Measurements from ENCODE around the gene UBE2QL1.

UBE2QL1 gene, protein sequence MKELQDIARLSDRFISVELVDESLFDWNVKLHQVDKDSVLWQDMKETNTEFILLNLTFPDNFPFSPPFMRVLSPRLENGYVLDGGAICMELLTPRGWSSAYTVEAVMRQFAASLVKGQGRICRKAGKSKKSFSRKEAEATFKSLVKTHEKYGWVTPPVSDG
- total RNA-seq: 0 to 0.06 reads per million in 2 experiments

DNA sequence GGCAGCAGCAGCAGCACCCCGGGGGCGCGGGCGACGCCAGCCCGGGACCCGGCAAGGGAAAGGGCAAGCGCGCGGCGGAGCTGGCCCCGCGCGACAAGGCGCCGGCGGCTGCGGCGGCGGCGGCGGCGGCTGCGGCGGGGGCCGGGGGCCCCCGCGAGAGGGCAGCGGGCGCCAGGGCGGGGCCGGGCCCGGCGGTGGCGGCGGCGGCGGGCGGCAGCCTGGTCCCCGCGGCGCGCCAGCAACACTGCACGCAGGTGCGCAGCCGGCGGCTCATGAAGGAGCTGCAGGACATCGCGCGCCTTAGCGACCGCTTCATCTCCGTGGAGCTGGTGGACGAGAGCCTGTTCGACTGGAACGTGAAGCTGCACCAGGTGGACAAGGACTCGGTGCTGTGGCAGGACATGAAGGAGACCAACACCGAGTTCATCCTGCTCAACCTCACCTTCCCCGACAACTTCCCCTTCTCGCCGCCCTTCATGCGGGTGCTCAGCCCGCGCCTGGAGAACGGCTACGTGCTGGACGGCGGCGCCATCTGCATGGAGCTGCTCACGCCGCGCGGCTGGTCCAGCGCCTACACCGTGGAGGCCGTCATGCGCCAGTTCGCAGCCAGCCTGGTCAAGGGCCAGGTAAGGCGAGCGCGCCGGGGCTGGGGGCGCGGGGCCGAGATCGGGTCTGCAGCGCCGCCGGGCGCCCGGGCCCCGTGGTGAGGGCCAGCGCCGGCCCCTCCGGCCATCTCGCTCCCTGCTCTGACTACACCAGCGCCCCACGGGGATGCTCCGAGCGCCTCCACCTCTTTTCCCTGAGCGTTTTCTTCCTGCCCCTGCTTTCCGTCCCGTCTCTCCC is at the start of gene UBE2QL1:
Gene UBE2QL1, plus strand, starts transcription at position 238 of the 843 bp plus-strand sequence. Its CDS starts 35 bp downstream, at position 273.
- no peak for DNase-seq (ENCODE audit: low read depth)

DNA sequence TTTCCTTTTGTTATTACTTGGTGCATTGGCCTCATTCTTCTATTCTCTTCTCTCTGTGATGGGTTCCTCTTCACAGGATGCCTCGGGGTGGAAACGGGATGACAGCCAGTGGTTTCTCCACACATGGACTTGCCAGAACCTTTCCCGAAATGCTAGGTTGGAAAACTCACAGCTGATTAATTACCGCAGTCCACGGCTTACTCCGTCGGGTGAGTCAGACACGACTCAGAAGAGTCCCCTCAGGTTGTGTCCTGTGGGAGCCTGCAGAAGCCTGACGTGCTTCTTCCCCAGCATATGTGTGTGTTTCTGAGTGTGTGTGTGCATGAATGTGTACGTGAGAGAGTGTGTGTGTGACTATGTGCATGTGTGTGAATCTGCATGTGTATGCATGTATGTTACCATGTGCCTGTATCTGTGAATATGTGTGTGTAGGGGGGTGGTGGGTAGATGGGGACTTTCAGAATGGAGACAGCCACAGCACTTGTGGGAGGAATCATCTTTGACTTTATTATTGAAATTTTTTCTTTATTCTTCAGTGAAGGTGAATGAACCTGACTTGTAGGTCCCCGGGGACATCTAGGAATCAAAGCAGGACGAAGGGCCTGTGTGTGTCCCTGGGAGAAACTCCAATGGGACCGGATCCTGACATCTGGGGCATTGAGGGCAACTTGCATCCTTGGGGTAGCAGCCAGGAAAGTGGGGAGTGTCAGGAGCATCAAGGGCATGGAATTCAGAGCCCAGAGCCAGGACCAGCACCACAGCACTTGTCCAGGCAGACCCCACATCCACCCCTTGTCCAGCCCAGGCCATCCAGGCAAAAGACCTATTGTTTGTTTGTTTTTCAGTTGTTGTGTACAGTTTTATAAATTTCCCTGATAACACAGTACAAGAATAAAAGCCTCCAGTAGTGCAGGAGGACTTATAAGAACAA is 48.4 kb upstream of the UBE2QL1 start:
- DNase-seq (ENCODE audit: low read depth): no peak

DNA sequence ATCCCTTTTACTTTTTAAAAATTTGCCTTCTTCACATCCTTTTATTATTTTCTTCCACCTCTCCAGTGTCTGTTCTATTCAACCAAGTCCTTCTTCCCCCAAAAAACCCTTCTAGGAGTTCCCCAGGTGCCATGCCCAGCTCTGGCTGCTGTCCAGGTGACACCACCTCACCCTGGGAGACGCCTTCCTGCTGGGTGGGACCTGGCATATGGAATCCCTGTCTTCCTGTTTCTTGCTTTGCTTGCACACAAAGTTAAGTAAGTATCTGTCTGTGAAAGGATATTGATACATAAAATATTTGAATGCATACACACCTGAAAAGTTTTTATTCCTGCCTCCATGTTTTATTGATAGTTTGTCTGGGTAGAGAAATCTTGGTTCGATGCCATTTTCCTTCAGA is 47.2 kb upstream of the UBE2QL1 start:
- DNase-seq (ENCODE audit: low read depth): no peak

DNA sequence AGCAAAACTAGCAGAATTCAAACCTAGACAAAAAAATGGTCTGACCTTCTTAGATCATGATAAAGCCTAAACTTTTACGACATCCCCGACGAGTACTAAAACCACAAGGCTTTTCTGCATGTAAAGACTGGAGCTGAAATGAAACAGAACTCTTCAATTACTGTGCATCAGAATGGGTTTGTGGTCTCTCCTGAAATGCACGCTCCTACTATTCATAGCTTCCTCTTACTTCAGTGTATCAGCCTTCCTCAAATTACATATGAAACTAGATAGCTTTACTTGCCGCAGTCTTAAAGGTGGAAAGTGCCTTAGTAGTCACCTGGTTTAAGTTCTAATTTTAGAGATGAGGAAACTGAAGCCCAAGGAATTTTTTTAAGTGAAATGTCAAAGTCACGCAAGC is 45.7 kb upstream of the UBE2QL1 start:
- no peak for DNase-seq (ENCODE audit: low read depth)

DNA sequence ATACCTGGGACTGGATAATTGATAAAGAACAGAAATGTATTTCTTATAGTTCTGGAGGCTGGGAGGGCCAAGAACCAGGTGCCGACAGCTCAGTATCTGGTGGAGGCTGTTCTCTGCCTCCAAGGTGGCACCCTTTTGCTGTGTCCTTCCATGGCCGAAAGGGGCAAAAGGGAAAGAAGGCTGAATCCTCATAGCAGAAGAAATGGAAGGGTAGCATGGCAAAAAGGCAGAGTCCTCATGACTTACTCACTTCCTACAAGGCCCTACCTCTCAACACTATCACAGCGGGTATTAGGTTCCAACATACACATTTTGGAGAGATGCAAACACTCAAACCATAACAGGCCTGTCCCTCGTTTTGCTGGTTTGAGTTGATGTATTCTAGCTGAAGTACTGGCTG is 45.2 kb upstream of the UBE2QL1 start:
- DNase-seq (ENCODE audit: low read depth): no peak

DNA sequence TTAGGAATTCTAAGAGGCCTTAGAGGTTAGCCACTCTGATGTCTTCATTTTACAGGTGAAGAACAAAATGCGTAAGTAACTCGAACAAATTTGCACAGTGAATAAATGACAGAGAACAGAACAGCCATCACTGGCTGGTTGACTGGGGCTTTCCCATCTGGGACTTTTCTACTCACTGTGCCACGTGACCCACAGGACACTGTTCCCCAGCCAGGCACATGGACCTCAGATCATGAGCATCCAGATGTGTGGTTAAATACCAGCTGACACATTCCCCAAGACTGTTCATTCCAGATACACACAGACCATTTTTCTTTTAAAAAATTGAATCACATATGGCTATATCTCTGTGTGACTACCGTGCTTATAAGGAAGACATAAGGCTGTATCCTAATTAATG is 44.5 kb upstream of the UBE2QL1 start:
- DNase-seq (ENCODE audit: low read depth): no peak

DNA sequence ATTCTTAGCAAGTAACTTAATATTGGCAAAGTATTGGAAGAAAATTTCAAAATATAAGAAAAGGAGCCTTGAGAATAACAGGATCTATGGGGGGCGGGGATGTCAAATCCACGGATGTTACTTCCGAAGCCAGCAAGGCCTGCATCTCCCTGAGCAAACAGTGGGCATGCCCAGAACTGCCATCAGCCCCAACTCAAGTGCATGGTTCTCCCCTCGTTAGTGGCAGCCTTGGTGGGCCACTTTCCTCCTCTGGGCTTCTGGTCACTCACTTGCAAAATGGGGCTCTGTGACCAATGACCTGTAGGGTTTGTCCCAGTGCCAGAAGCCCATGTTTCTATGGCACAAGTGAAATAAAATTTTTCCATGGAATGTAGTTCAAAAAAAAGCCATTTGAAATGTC is 43.1 kb upstream of the UBE2QL1 start:
- DNase-seq (ENCODE audit: low read depth): no peak

DNA sequence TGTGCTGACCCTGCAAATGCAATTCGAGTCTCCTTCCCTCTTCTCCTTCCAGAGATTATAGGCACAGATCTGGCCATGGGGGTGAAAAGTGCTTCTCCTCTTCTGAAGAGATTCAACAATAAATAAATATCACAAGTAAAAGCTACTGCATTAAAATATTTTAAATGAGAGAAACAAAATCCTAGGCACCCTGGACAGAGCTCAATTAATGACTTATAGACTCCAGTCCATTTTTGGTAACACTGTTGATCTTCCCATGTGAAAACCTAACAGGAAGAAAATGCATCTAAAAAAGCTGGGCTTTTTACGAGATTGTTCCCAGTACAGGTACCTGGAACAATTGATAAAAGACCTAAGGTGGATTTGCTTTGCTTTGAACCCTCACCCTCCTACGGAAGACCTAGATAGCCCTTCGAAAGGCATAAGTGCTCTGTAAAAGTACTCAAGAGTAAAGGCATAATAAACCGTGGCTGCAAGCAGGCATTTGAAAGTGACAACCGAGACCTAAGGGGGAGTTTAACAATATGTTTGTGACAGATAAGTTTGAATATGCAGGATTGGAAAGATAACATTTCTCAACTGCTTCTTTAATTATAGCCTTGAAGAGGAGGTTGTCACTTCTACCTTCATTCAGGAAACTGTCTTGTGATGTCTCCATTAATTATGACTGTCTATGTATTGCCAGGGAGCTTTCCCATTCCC is 41.0 kb upstream of the UBE2QL1 start:
- DNase-seq (ENCODE audit: low read depth): no peak

DNA sequence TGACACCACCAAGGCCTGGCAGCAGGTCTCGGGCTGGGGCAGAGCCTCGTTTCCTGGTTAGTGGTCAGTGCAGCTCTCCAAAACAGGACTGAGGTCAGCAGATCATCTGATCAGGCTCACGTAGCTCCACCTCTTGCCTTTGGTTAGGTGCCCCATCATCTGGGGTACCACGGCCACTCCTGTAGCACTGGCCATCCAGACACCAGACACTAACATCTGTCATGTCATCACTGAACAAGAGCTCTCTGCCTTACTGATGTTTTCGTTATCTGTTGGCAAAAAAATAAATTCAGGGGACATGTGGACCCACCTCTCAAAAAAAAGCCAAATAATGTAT is 40.4 kb upstream of the UBE2QL1 start:
- DNase-seq (ENCODE audit: low read depth): no peak

DNA sequence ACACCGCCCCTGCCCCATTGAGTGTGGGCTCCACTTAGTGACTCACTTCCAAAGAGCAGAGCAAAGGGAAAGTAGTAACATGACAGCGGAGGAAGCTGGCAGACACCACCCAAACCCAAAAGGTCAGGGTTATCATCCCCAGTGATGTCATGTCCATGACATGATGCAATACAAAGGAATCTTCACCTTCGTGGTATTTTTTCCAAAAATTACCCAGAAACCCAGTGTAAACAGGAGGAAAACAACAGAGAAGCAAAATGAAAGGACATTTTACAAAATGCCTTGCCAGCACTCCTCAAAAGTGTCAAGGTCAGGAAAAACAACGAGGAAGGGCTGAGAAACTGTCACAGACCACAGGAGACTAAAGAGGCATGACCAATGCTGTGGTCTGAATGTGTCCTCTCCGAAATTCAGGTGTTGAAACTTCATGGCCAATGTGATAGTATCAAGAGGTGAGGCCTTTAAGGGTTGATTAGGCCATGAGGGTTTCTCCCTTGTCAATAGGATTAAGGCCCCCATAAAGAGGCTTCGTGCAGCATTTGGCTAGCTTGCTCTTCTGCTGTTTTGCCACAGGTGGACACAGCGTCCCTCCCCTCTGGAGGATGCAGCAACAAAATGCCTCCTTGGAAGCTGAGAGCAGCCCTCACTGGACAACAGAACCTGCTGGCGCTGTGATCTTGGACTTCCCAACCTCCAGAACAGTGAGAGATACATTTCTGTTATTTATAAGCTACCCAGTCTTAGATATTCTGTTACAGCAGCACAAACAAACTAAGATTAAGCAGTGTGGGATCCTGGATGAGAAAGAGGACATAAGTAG is 39.8 kb upstream of the UBE2QL1 start:
- DNase-seq (ENCODE audit: low read depth): no peak

DNA sequence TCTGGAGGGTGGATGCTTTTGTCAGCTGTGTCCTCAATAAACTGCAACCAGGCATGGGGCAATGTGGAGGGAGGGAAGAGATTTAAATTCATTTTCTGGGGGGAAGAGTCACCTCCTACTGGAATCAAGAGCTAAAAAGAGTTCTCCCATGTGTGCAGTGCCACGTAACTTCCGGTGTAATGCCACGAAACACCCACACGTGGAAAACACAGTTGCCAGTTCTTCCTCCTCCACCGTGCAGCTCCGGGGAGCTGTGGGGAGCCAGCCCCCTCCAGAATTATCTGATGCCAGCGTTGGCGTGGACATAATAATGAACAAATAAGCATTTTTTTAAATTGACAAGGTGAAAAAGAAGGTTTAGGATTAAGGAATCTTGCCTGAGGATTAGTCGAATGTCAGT is 38.2 kb upstream of the UBE2QL1 start:
- DNase-seq (ENCODE audit: low read depth): no peak

DNA sequence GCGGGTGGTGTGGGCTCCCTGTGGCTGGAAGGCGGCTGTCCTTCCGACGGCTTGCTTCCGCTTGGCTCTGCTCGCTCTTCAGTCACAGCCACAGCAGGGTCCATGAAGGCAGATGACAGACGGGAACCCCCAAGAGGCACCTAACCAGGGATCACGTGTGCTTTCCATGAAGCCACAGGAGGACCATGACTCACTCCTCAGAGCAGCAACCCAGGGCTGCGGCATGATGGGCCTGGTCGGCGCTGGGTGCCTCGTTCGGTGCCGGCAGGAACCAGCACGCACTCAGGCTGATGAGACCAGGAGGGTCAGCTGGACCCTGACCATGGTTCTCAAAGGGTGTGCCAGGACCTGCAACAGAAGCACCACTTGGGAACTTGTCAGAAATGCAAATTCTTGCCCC is 37.5 kb upstream of the UBE2QL1 start:
- DNase-seq (ENCODE audit: low read depth): no peak

DNA sequence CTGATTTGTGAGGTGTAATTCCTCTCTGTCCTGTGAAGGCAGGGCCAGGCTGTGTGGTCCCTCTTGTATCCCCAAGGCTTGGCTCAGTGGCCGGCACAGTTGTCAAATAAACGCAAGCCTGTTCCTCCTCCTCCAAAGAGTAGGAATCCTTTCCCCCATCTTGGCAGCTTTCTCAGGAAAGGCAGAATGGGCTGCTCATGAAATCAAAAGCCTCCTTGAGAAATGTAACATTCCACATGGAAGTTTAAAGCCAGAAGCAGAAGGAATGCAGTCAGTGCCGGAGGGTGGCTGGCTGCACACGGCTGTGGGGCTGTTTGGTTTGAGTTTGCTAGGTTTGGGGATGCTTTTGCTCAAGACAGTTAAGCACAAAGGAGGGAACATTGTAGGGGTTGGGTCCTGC is 35.8 kb upstream of the UBE2QL1 start:
- no peak for DNase-seq (ENCODE audit: low read depth)

DNA sequence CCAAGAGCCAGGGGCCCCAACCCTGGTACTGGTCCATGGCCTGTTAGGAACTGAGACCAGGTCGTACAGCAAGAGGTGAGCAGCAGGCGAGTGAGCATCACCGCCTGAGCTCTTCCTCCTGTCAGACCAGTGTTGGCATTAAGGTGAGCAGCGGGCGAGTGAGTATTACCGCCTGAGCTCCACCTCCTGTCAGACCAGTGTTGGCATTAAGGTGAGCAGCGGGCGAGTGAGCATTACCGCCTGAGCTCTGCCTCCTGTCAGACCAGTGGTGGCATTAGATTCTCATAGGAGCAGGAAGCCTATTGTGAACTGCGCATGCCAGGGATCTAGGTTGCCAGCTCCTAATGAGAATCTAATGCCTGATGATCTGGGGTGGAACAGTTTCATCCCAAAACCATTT is 31.0 kb upstream of the UBE2QL1 start:
- DNase-seq (ENCODE audit: low read depth): no peak

DNA sequence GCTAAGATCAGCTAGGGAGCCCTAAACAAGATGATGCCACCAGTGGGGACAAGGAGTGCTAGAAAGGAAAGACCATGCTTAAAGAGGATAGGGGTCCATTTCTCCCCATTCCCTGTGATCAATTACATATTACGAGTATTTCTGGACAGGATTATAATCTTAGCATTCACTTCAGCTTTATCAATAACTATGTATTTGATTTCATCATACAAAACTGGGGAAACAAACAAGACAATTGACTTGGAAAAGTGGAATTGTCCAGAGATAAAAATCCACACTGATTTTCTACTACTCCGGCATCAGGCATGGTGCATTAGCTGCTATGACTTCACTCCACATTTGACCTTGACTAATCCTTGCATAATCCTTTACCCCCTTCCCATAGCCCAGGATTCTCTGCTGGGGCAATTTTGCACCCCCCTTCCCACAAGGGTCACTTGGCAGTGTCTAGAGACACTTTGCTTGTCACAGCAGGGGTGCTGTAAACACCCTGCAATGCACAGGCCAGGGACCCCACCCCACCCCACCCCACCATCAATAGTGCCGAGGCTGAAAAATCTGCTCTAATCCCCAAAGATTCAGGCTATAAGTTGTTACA is 29.9 kb upstream of the UBE2QL1 start:
- DNase-seq (ENCODE audit: low read depth): no peak

DNA sequence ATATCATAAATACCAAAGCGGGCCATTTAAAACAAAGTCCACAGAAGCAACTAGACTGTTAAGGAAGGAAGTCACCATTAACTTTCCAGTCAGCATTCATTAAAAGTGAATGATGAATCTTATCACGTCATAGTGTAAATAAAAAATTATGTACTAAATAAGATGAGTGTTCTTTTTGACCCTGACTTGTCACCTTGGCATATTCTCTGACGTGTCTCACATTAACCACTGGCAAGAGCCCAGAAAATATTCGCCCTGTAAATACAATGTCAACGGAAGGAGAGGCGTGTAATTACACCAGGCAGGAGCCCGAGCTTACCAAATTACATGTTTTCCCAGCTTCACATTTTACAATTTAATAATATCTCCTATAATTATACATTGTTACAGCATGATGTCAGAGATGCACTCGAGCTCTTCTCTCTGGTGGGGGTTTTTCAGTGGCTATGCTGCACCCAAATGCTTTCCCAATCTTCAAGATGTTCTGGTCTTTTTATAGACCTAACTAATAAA is 29.3 kb upstream of the UBE2QL1 start:
- no peak for DNase-seq (ENCODE audit: low read depth)

DNA sequence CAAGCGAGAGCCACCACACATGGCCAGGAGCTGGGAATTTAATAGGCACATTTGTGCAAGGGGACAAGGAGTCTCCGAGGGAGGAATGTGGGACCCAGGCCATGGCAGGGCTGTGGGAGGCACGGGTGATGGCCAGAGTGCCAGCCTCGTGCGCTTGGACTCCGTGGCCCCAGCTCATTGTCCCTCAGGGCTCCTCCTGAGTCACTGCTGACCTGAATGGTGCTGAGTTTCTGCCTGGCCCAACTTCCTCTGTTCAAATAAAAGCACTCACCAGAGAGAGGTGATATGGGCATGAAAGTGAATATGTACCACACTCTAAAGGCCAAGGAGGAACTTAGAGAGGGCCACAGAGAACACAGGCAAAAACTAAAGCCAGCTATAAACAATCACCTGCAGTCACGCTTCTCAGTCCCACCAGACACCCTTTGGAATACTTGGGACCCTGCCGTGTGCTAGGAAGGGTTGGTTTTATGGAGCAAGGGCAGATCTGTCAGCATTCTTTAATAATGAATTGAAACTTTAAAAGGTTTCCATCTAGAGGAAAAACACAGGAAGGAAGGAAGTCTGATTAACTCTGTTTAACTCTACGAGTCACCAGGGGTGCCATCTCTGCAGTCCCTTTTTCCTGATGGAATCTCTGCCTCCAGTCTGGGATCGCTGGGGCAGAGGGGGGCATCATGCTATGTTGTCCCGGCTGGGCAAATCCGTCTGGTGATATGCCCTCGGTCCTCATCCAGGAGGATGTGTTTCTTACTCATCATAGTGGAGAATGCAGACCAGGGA is 25.1 kb upstream of the UBE2QL1 start:
- DNase-seq (ENCODE audit: low read depth): no peak

DNA sequence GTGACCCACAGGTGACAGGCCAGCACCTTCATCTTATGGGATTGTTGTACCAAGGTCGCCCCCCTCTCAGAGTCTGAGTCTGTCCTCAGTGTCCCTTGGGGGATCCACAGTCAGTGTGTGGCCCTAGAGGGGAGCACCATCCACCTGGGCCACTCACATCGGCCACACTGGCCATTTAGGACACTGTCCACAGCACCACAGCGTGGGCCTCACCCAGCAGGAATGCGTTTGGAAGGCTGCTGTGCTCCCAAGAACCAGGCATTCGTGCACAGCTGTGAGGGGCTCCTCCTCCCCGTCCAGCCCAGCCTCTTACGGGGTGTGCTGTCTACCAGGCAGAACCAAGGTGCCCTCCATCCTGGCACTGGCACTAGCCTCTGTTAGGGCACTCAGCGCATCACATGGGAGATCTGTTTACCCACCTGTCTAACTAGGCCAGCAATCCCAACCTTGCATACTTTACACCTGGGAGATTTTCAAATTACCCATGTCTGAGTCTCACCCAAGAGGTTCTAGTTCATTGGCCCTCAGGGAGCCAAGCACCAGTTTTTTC is 24.5 kb upstream of the UBE2QL1 start:
- DNase-seq (ENCODE audit: low read depth): no peak

DNA sequence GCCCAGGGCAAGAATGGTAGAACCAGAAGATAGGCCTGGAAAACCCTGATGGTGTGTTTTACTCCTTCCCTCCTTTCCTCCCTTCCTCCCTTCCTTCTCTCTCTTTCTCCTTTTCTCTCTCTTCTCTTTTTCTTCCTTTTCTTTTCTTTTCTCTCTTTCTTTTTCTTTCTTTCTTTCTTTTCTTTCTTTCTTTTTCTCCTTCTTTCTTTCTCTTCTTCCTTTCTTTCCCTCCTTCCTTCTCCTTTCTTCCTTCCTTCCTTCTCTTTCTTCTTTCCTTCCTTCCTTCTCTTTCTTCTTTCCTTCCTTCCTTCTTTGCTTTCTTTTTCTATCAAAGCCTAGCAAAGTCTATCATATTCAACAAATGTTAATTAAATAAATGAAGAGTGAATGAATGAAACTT is 24.0 kb upstream of the UBE2QL1 start:
- no peak for DNase-seq (ENCODE audit: low read depth)
